ENCODE results near the gene NKG7. TPM values are rescaled to one million over a fixed set of nuclear protein-coding genes. Genes with fewer than 3 reads are reported as not detected.

The NKG7 gene
- total RNA-seq, 1 experiment from 2014 or later = not detected

GRCh38 chr19:51394050-51394836 is 21.8 kb upstream of the NKG7 start:
- no peaks in the 10 kb centered on the region for H3K27me3 ChIP-seq (ENCODE audit: insufficient read depth, low read depth)
- peaks cover 7% of the 10 kb centered on the region; the same call in 1 of the 2 replicates for H3K79me2 ChIP-seq (ENCODE audit: low read depth)
- H3K9me2 ChIP-seq (ENCODE audit: insufficient read depth) = no peaks in the 10 kb centered on the region
- H4K20me1 ChIP-seq (ENCODE audit: insufficient read depth) = no peaks in the 10 kb centered on the region
- ChIA-PET CTCF (interaction anchor here (0.6 to 0.7 kb wide), 2 partner anchors 302 to 461 kb away, joined by 3 read pairs; no protein-coding TSS in a partner anchor), POLR2A (ENCODE audit: unreplicated experiment) (interaction anchor here (0.6 to 1.0 kb wide), 3 partner anchors 27 to 724 kb away, joined by 3 to 6 read pairs (median 4); no protein-coding TSS in a partner anchor)
- peak overlapping the region; percentile 62 for H3K4me3 ChIP-seq
- intact Hi-C loops (cut with micrococcal nuclease; ENCODE audit: unreplicated experiment) = loop anchor here (1.0 to 2.0 kb wide), 2 partner anchors 28 to 55 kb away; partner anchors contain the start of gene ETFB
- H3K36me3 ChIP-seq (ENCODE audit: low read depth) = no peaks in the 10 kb centered on the region
- DNase-seq = peak; percentile 94 to 99
- H2AFZ ChIP-seq = peak overlapping the region; percentile 95
- BruUV-seq (replicated peaks) = no TSS peak
- peaks cover 10% of the 10 kb centered on the region for H3K4me1 ChIP-seq (replicated peaks; ENCODE audit: insufficient read depth)
- H3K4me2 ChIP-seq = peak overlapping the region; percentile 84
- peaks cover 5% of the 10 kb centered on the region for H3F3A ChIP-seq (ENCODE audit: insufficient read depth, low read depth)
- H3K9me3 ChIP-seq (ENCODE audit: insufficient read depth, low read depth) = no peaks in the 10 kb centered on the region
- TF ChIP-seq CTCF (conservative IDR thresholded peaks at IDR 0.05) (no peak), EZH2 (IDR thresholded peaks at IDR 0.05; ENCODE audit: low read depth) (no peak)
- no peak overlapping the region for H3K27ac ChIP-seq

GRCh38 chr19:51392701-51393100 is 20.2 kb upstream of the NKG7 start:
- POLR2A ChIA-PET (ENCODE audit: unreplicated experiment) = no interaction called here
- no peak for TF ChIP-seq EZH2 (IDR thresholded peaks at IDR 0.05; ENCODE audit: low read depth)
- no peak for TF ChIP-seq CTCF (conservative IDR thresholded peaks at IDR 0.05)

GRCh38 chr19:51391073-51391611 is 18.7 kb upstream of the NKG7 start:
- peaks cover 5% of the 10 kb centered on the region for H3F3A ChIP-seq (ENCODE audit: insufficient read depth, low read depth)
- no peaks in the 10 kb centered on the region for H3K27me3 ChIP-seq (ENCODE audit: insufficient read depth, low read depth)
- no peaks in the 10 kb centered on the region for H3K9me3 ChIP-seq (ENCODE audit: insufficient read depth, low read depth)
- H3K4me2 ChIP-seq = no peak overlapping the region
- ChIA-PET POLR2A (ENCODE audit: unreplicated experiment) (no interaction called here), CTCF (no interaction called here)
- TF ChIP-seq CTCF (conservative IDR thresholded peaks at IDR 0.05) (no peak), EZH2 (IDR thresholded peaks at IDR 0.05; ENCODE audit: low read depth) (no peak)
- H3K4me1 ChIP-seq (replicated peaks; ENCODE audit: insufficient read depth) = peaks cover 10% of the 10 kb centered on the region
- no peak overlapping the region for H3K4me3 ChIP-seq
- DNase-seq = no peak
- H3K79me2 ChIP-seq (ENCODE audit: low read depth) = peaks cover 7% of the 10 kb centered on the region; the same call in 1 of the 2 replicates
- intact Hi-C loops (cut with micrococcal nuclease; ENCODE audit: unreplicated experiment) = no loop called here
- H4K20me1 ChIP-seq (ENCODE audit: insufficient read depth) = no peaks in the 10 kb centered on the region
- H3K27ac ChIP-seq = no peak overlapping the region
- H2AFZ ChIP-seq = no peak overlapping the region
- H3K36me3 ChIP-seq (ENCODE audit: low read depth) = no peaks in the 10 kb centered on the region
- BruUV-seq (replicated peaks) = no TSS peak
- no peaks in the 10 kb centered on the region for H3K9me2 ChIP-seq (ENCODE audit: insufficient read depth)

More at GRCh38 chr19:51392701-51393100, 20.2 kb upstream of the NKG7 start:
- Histone ChIP-seq H3K4me2 (no peak overlapping the region), H3F3A (ENCODE audit: insufficient read depth, low read depth) (peaks cover 5% of the 10 kb centered on the region), H3K9me2 (ENCODE audit: insufficient read depth) (no peaks in the 10 kb centered on the region), H3K27me3 (ENCODE audit: insufficient read depth, low read depth) (no peaks in the 10 kb centered on the region), H3K79me2 (ENCODE audit: low read depth) (peaks cover 7% of the 10 kb centered on the region; the same call in 1 of the 2 replicates), H3K27ac (no peak overlapping the region), H3K4me3 (no peak overlapping the region), H3K9me3 (ENCODE audit: insufficient read depth, low read depth) (no peaks in the 10 kb centered on the region), H3K36me3 (ENCODE audit: low read depth) (no peaks in the 10 kb centered on the region), H3K4me1 (replicated peaks; ENCODE audit: insufficient read depth) (peaks cover 10% of the 10 kb centered on the region), H4K20me1 (ENCODE audit: insufficient read depth) (no peaks in the 10 kb centered on the region), H2AFZ (no peak overlapping the region)
- BruUV-seq (replicated peaks) = no TSS peak
- CTCF ChIA-PET = interaction anchor here (0.7 kb wide), 1 partner anchor 13 kb away, joined by 3 read pairs; no protein-coding TSS in a partner anchor
- intact Hi-C loops (cut with micrococcal nuclease; ENCODE audit: unreplicated experiment) = no loop called here
- DNase-seq = no peak
